ENCODE results near the gene PLIN4. TPM values are rescaled to one million over a fixed set of nuclear protein-coding genes. Genes with fewer than 3 reads are reported as not detected.

Gene PLIN4
- total RNA-seq, 1 donor from 2014 or later = 0.05 TPM

GRCh38 chr19:4455719-4456475 lies 62.4 kb downstream of the PLIN4 start:
- Mint-ChIP-seq H3K4me3 (ENCODE audit: low read depth) (peak overlapping the region; percentile 92), H3K4me1 (ENCODE audit: low read depth) (peaks cover 12% of the 10 kb centered on the region), H3K27me3 (ENCODE audit: low read depth) (no peaks in the 10 kb centered on the region), H3K27ac (peak overlapping the region; percentile 79), H3K36me3 (ENCODE audit: low read depth) (peaks cover under 1% of the 10 kb centered on the region), H3K9me3 (no peaks in the 10 kb centered on the region)
- intact Hi-C loops (cut with micrococcal nuclease) = loop anchor here (2.0 to 10.0 kb wide), 2 partner anchors 17 to 51 kb away; partner anchors contain the start of genes CHAF1A, HDGFL2 and SH3GL1
- DNase-seq (ENCODE audit: low spot score) = no peak

DNA sequence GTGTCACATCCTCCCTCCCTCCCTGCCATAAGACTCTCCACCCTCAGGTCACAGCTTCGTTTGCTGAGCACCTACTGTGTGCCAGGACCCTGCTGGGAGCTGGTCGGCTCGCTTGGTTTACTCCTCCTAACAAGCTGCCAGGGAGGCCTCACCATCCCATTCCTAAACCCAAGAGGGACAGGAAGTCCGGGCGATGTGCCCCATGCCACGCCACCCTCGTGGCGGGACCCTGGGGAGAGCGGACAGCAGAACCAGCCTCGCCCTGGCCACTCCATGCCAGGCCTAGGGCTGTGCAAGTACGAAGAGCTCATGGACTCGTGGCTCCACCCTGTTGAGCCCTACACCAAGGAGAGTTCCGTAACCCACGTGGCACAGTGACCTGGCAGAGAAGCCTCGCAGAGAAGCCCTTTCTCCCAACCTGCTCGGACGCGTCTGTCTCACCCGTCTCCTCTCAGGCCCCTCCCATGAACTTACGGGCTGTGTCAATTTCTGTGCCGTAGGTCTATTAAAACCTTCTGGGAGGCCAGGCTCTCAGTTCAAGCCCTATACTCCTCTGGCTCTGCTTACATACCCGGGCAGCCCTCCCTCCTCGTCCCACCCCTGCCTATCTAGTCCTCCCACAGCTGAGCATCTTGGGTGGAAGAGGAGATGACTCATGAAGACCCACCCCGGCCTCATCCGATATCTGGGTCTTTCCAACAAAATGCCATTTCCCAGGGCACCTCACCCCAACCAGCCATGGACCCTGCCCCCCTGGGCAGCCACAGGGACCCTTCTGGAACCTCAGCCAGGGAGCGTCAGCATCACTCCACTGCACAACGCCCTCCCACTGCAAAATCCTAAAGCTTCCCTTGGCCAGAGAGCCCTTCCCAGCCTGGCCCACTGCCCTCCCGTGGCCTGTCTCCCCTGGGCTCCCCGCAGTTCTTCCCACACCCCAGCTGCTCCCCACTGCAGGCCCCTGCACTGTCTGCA lies 63.3 kb downstream of the PLIN4 start:
- Mint-ChIP-seq H3K9me3 (no peaks in the 10 kb centered on the region), H3K4me3 (ENCODE audit: low read depth) (peak overlapping the region; percentile 2), H3K36me3 (ENCODE audit: low read depth) (peaks cover 6% of the 10 kb centered on the region), H3K4me1 (ENCODE audit: low read depth) (peaks cover 12% of the 10 kb centered on the region), H3K27me3 (ENCODE audit: low read depth) (no peaks in the 10 kb centered on the region), H3K27ac (no peak overlapping the region)
- no peak for DNase-seq (ENCODE audit: low spot score)
- intact Hi-C loops (cut with micrococcal nuclease) = loop anchor here (10.0 kb wide), 1 partner anchor 50 kb away; the partner anchor contains the start of genes CHAF1A and SH3GL1

- H3K9me3 Mint-ChIP-seq = no peaks in the 10 kb centered on the region
- H3K4me1 Mint-ChIP-seq (ENCODE audit: low read depth) = peaks cover 12% of the 10 kb centered on the region
- H3K27ac Mint-ChIP-seq = no peak overlapping the region
- H3K4me3 Mint-ChIP-seq (ENCODE audit: low read depth) = no peak overlapping the region
- no peak for DNase-seq (ENCODE audit: low spot score)
- H3K27me3 Mint-ChIP-seq (ENCODE audit: low read depth) = no peaks in the 10 kb centered on the region
- intact Hi-C loops (cut with micrococcal nuclease) = loop anchor here (10.0 kb wide), 1 partner anchor 49 kb away; the partner anchor contains the start of genes CHAF1A and SH3GL1
- H3K36me3 Mint-ChIP-seq (ENCODE audit: low read depth) = peaks cover 17% of the 10 kb centered on the region
These were observed 64.8 kb downstream of the PLIN4 start for GRCh38 chr19:4453232-4454179.

GRCh38 chr19:4452230-4452990 lies 65.9 kb downstream of the PLIN4 start:
- DNase-seq (ENCODE audit: low spot score) = no peak
- Mint-ChIP-seq H3K27me3 (ENCODE audit: low read depth) (no peaks in the 10 kb centered on the region), H3K4me1 (ENCODE audit: low read depth) (peaks cover 10% of the 10 kb centered on the region), H3K36me3 (ENCODE audit: low read depth) (peaks cover 23% of the 10 kb centered on the region), H3K9me3 (no peaks in the 10 kb centered on the region), H3K4me3 (ENCODE audit: low read depth) (no peak overlapping the region), H3K27ac (no peak overlapping the region)
- intact Hi-C loops (cut with micrococcal nuclease) = loop anchor here (10.0 kb wide), 1 partner anchor 48 kb away; the partner anchor contains the start of genes CHAF1A and SH3GL1

Other genes starting within 250 kb of the PLIN4 start
- 0.46 and 1.2 TPM in 2 replicates for gene SHD, start 239.2 kb downstream of the PLIN4 start, total RNA-seq
- gene TMIGD2, start 216.1 kb downstream of the PLIN4 start, total RNA-seq = 9.2 and 10.8 TPM in 2 replicates
- gene FSD1, start 213.9 kb downstream of the PLIN4 start, total RNA-seq = 26.8 and 32.8 TPM in 2 replicates
- gene STAP2, start 179.7 kb downstream of the PLIN4 start, total RNA-seq = 15.4 and 17.1 TPM in 2 replicates
- gene MPND, start 174.9 kb downstream of the PLIN4 start, total RNA-seq = 19.3 and 20.2 TPM in 2 replicates
- gene SH3GL1, start 117.9 kb downstream of the PLIN4 start, total RNA-seq = 49.2 and 56.3 TPM in 2 replicates
- gene CHAF1A, start 115.8 kb downstream of the PLIN4 start, total RNA-seq = 81.9 and 87.8 TPM in 2 replicates
- 51.7 and 52.8 TPM in 2 replicates for gene UBXN6, start 60.7 kb downstream of the PLIN4 start, total RNA-seq
- gene HDGFL2, start 46.2 kb downstream of the PLIN4 start, total RNA-seq = 61.9 and 75.6 TPM in 2 replicates
- 0.27 TPM in 1 of 2 replicates, not detected in the other for gene PLIN5, start 16.7 kb upstream of the PLIN4 start, total RNA-seq
- gene LRG1, start 21.6 kb upstream of the PLIN4 start, total RNA-seq = 0.18 and 0.37 TPM in 2 replicates
- not detected in 2 replicates for gene SEMA6B, start 41.2 kb upstream of the PLIN4 start, total RNA-seq
- gene TNFAIP8L1, start 121.0 kb upstream of the PLIN4 start, total RNA-seq = 16.1 and 16.9 TPM in 2 replicates
- 105 and 110 TPM in 2 replicates for gene MYDGF, start 151.9 kb upstream of the PLIN4 start, total RNA-seq
- 84.8 and 87.2 TPM in 2 replicates for gene DPP9, start 205.4 kb upstream of the PLIN4 start, total RNA-seq

All from activated T-helper 2 cell treated with anti-CD3 and anti-CD28 coated beads, Interferon-gamma antibody, Interleukin-2, Interleukin-4, amounts not matched to agents 10 μg/mL and 5 μg/mL and 100 μg/mL, durations not matched to agents 14 hours and 24 hours and 36 hours (primary cell).